Measurements from ENCODE around the gene DUS3L. TPM values are rescaled to one million over a fixed set of nuclear protein-coding genes. Genes with fewer than 3 reads are reported as not detected.

Gene DUS3L
- total and polyA plus RNA-seq, 2 of the 8 experiments (the other 6 are each of a cell fraction or from before 2014, with no cell fraction given), result 37.6 to 39.1 TPM

DNA sequence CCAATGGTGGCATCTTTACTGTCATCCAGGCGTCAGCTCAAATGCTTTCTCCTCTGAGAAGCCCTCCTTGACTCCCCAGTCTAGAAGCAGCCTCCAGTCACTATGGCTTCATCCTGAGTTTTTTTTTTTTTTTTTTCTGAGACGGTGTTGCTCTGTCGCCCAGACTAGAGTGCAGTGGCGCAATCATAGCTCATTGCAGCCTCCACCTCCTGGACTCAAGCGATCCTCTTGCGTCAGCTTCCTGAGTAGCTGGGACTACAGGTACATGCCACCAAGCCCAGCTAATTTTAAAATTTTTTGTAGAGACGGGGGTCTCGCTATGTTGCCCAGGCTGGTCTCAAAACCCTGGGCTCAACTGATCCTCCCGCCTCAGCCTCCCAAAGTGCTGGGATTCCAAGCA is 18.1 kb upstream of the DUS3L start:
- peaks cover 0 to 7% (median 4%) of the 10 kb centered on the region in 4 experiments; a peak in 4 of 7 replicates for H3K4me1 ChIP-seq (replicated peaks in 1 of 4; ENCODE audit: control insufficient read depth in 3 of 4, insufficient read depth in 4 of 4, low read length in 3 of 4)
- peaks cover 0 to 4% (median 0%) of the 10 kb centered on the region in 4 experiments; a peak in 1 of 7 replicates for H3K27me3 ChIP-seq (replicated peaks in 1 of 4; ENCODE audit: control insufficient read depth in 3 of 4, extremely low read depth in 1 of 4, insufficient read depth in 3 of 4, low read length in 3 of 4)
- no peak for TF ChIP-seq SIN3A (conservative IDR thresholded peaks at IDR 0.05 in 1 of 2, IDR thresholded peaks at IDR 0.05 in 1 of 2; ENCODE audit: low read depth in 1 of 2, low read length in 2 of 2)
- no peak for TF ChIP-seq JUND (IDR thresholded peaks at IDR 0.05; ENCODE audit: low read length)
- TF ChIP-seq ZNF274 (IDR thresholded peaks at IDR 0.05; ENCODE audit: borderline replicate concordance, extremely low read depth, low read length), result no peak
- no peak for TF ChIP-seq CBX5 (IDR thresholded peaks at IDR 0.05; ENCODE audit: low read depth, low read length)
- TF ChIP-seq TCF12 (IDR thresholded peaks at IDR 0.05; ENCODE audit: low read depth, low read length), result no peak
- TF ChIP-seq RXRA (IDR thresholded peaks at IDR 0.05; ENCODE audit: insufficient read depth, low read depth, low read length), result no peak
- TF ChIP-seq PHF8 (conservative IDR thresholded peaks at IDR 0.05; ENCODE audit: low read depth, low read length), result no peak
- no peak for TF ChIP-seq NANOG (IDR thresholded peaks at IDR 0.05; ENCODE audit: insufficient read depth, low read depth, low read length, poor library complexity, severe bottlenecking)
- peaks cover 4% of the 10 kb centered on the region; the same call in 1 of the 2 replicates for H3K79me1 ChIP-seq (ENCODE audit: low read depth, low read length)
- H3K36me3 ChIP-seq (ENCODE audit: control insufficient read depth in 2 of 4, insufficient read depth in 4 of 4, low read length in 3 of 4), result no peaks in the 10 kb centered on the region
- peaks cover 0 to 6% of the 10 kb centered on the region in 2 experiments for H4K20me1 ChIP-seq (replicated peaks in 1 of 2; ENCODE audit: control insufficient read depth in 1 of 2, insufficient read depth in 2 of 2, low read length in 2 of 2)
- H2BK120ac ChIP-seq (replicated peaks; ENCODE audit: low read depth, low read length), result no peak overlapping the region
- H2BK5ac ChIP-seq (ENCODE audit: low read depth, low read length), result no peak overlapping the region
- H2AK5ac ChIP-seq (ENCODE audit: low read depth, low read length), result no peak overlapping the region
- H4K91ac ChIP-seq (replicated peaks; ENCODE audit: insufficient read length, low read length), result no peak overlapping the region
- H3K9ac ChIP-seq (replicated peaks in 1 of 4; ENCODE audit: extremely low read depth in 1 of 4, low read depth in 3 of 4, low read length in 3 of 4), result no peak overlapping the region
- H4K5ac ChIP-seq (ENCODE audit: insufficient read length, low read depth, low read length), result no peak overlapping the region
- DNase-seq (ENCODE audit: low read depth in 1 of 2, low spot score in 2 of 2) (no peak), FAIRE-seq (no peak)
- no peak overlapping the region for H3K4me2 ChIP-seq (ENCODE audit: insufficient read depth in 1 of 2, low read depth in 2 of 2, low read length in 2 of 2)
- ChIA-PET POLR2A (ENCODE audit: partially characterized antibody) (interaction anchor here (0.7 to 2.5 kb wide), 3 partner anchors 14 to 213 kb away, joined by 3 to 6 read pairs (median 4); no protein-coding TSS in a partner anchor), CTCF (ENCODE audit: partially characterized antibody) (interaction anchor here (0.6 to 4.5 kb wide), 8 partner anchors 14 to 175 kb away, joined by 3 to 32 read pairs (median 4); no protein-coding TSS in a partner anchor)
- no peak overlapping the region for H3K4me3 ChIP-seq (ENCODE audit: extremely low read depth in 1 of 4, insufficient read depth in 2 of 4, low read depth in 3 of 4, low read length in 4 of 4)
- no peak overlapping the region for H3K27ac ChIP-seq (ENCODE audit: low read depth, low read length)
- H3K9me3 ChIP-seq (ENCODE audit: insufficient read depth in 2 of 2, low read depth in 1 of 2, low read length in 1 of 2), result no peaks in the 10 kb centered on the region
- H3K18ac ChIP-seq (ENCODE audit: extremely low read depth, low read length), result no peak overlapping the region
- no peak overlapping the region for H3K56ac ChIP-seq (replicated peaks; ENCODE audit: insufficient read length, low read depth, low read length)
- H4K8ac ChIP-seq (ENCODE audit: extremely low read depth, insufficient read depth, low read length), result no peak overlapping the region
- H3K23ac ChIP-seq (ENCODE audit: insufficient read length), result no peak overlapping the region
- H3K14ac ChIP-seq (ENCODE audit: insufficient read length), result no peak overlapping the region
- no peak overlapping the region for H3K4ac ChIP-seq (replicated peaks; ENCODE audit: insufficient read length, low read depth, low read length)
- WGBS, 2 experiments (ENCODE audit: extremely low coverage in 1 of 2, insufficient coverage in 1 of 2, insufficient read length in 1 of 2, insufficient replicate concordance in 2 of 2, low coverage in 1 of 2, low lambda C conversion rate in 2 of 2, missing lambda C conversion rate in 1 of 2), result 87% methylated on average over 8 of the region's 9 CpGs; no CpG with 5 or more reads in 1 of the 2 experiments
- H3K23me2 ChIP-seq (ENCODE audit: low read depth, low read length), result peaks cover 4% of the 10 kb centered on the region; the same call in 1 of the 2 replicates
- H2AFZ ChIP-seq (ENCODE audit: low read length), result no peak overlapping the region
- H2BK20ac ChIP-seq (ENCODE audit: low read length), result no peak overlapping the region
- no peaks in the 10 kb centered on the region; a peak in 1 of 4 replicates for H3K79me2 ChIP-seq (ENCODE audit: control insufficient read depth in 1 of 2, insufficient read depth in 2 of 2, low read length in 2 of 2)
- no peak overlapping the region for H2BK15ac ChIP-seq (ENCODE audit: low read length)
- H2BK12ac ChIP-seq (ENCODE audit: low read depth, low read length), result no peak overlapping the region
